Hindlimb muscle (tissue), 1 donor: ENCODE results near the gene POLA2. TPM values are rescaled to one million over a fixed set of nuclear protein-coding genes. Genes with fewer than 3 reads are reported as not detected.

ENCODE experiments used
- DNase-seq: peaks from one replicate; pipeline ENCODE4 v3.0.0-alpha.2; 2013
- polyA plus RNA-seq: library from polyadenylated mRNA; unstranded; fragments of 120-200 nt; gene quantifications from one replicate; pipeline ENCODE4 v1.2.1, GENCODE V29; 2013; ENCODE audit not compliant: insufficient read length

The POLA2 gene
- polyA plus RNA-seq, 1 donor, result 36.5 TPM

- DNase-seq, result no peak
These were observed 73.0 kb downstream of the POLA2 start for GRCh38 chr11:65334696-65335295.

- DNase-seq, result no peak
These were observed 76.9 kb downstream of the POLA2 start for GRCh38 chr11:65338676-65339075.

- DNase-seq, result no peak
These were observed 78.5 kb downstream of the POLA2 start for GRCh38 chr11:65340226-65340625.

- DNase-seq, result no peak
These were observed 80.1 kb downstream of the POLA2 start for GRCh38 chr11:65341856-65342255.

Other genes starting within 250 kb of the POLA2 start
- gene ARL2, start 247.8 kb upstream of the POLA2 start, polyA plus RNA-seq, result 135 TPM
- 25.7 TPM for gene SNX15, start 234.5 kb upstream of the POLA2 start, polyA plus RNA-seq
- 15.6 TPM for gene SAC3D1, start 220.8 kb upstream of the POLA2 start, polyA plus RNA-seq
- 7.4 TPM for gene NAALADL1, start 203.4 kb upstream of the POLA2 start, polyA plus RNA-seq
- 11.7 TPM for gene CDCA5, start 177.9 kb upstream of the POLA2 start, polyA plus RNA-seq
- 24.1 TPM for gene ZFPL1, start 177.7 kb upstream of the POLA2 start, polyA plus RNA-seq
- 162 TPM for gene VPS51, start 165.7 kb upstream of the POLA2 start, polyA plus RNA-seq
- 13.1 TPM for gene TM7SF2, start 150.1 kb upstream of the POLA2 start, polyA plus RNA-seq
- 4.4 TPM for gene ZNHIT2, start 144.3 kb upstream of the POLA2 start, polyA plus RNA-seq
- gene FAU, start 139.8 kb upstream of the POLA2 start, polyA plus RNA-seq, result 1,052 TPM
- 23.5 TPM for gene MRPL49, start 139.6 kb upstream of the POLA2 start, polyA plus RNA-seq
- gene SYVN1, start 127.4 kb upstream of the POLA2 start, polyA plus RNA-seq, result 41.1 TPM
- gene SPDYC, start 91.7 kb upstream of the POLA2 start, polyA plus RNA-seq, result not detected
- gene CAPN1, start 80.0 kb upstream of the POLA2 start, polyA plus RNA-seq, result 99.7 TPM
- gene CDC42EP2, start 52.9 kb downstream of the POLA2 start, polyA plus RNA-seq, result 38.8 TPM
- 48.6 TPM for gene DPF2, start 71.9 kb downstream of the POLA2 start, polyA plus RNA-seq
- 0.22 TPM for gene TIGD3, start 92.8 kb downstream of the POLA2 start, polyA plus RNA-seq
- 10.0 TPM for gene SLC25A45, start 120.7 kb downstream of the POLA2 start, polyA plus RNA-seq
- gene FRMD8, start 124.7 kb downstream of the POLA2 start, polyA plus RNA-seq, result 11.4 TPM
- gene NEAT1, start 160.8 kb downstream of the POLA2 start, polyA plus RNA-seq, result 88.9 TPM
- gene MALAT1, start 237.1 kb downstream of the POLA2 start, polyA plus RNA-seq, result 191 TPM